ENCODE measurements around the gene SLC9B2.

Gene SLC9B2

GRCh38 chr4:103076747-103077347 is at the start of gene SLC9B2:
Gene SLC9B2 (minus strand): TSS chr4:103076761. CDS start chr4:103067550, 9,211 bp downstream.
- peak; percentile 18 for DNase-seq

- DNase-seq, result no peak
Measured at GRCh38 chr4:103126126-103126525, 49.6 kb upstream of the SLC9B2 start.

GRCh38 chr4:103123114-103123513 is 46.6 kb upstream of the SLC9B2 start:
- no peak for DNase-seq

- DNase-seq, result no peak
Measured at GRCh38 chr4:103118166-103118565, 41.6 kb upstream of the SLC9B2 start.

- DNase-seq, result no peak
Measured at GRCh38 chr4:103111598-103111997, 35.0 kb upstream of the SLC9B2 start.

- no peak for DNase-seq
Measured at GRCh38 chr4:103108542-103108941, 32.0 kb upstream of the SLC9B2 start.

GRCh38 chr4:103105558-103106356 is 29.2 kb upstream of the SLC9B2 start:
- no peak for DNase-seq

GRCh38 chr4:103104886-103105285 is 28.3 kb upstream of the SLC9B2 start:
- DNase-seq, result no peak

GRCh38 chr4:103100691-103101090 is 24.1 kb upstream of the SLC9B2 start:
- DNase-seq, result no peak

- DNase-seq, result peak; percentile 89
Measured at GRCh38 chr4:103099691-103100392, 23.3 kb upstream of the SLC9B2 start, which contains the start of gene BDH2. Gene BDH2 (minus strand): TSS chr4:103099834. CDS start chr4:103096254, 3,580 bp downstream.

GRCh38 chr4:103098756-103099440 is 22.3 kb upstream of the SLC9B2 start:
- no peak for DNase-seq

GRCh38 chr4:103098341-103098740 is 21.8 kb upstream of the SLC9B2 start:
- DNase-seq, result no peak

- no peak for DNase-seq
Measured at GRCh38 chr4:103097112-103097511, 20.6 kb upstream of the SLC9B2 start.

- DNase-seq, result no peak
Measured at GRCh38 chr4:103095080-103095479, 18.5 kb upstream of the SLC9B2 start.

- no peak for DNase-seq
Measured at GRCh38 chr4:103092245-103092644, 15.7 kb upstream of the SLC9B2 start.

GRCh38 chr4:103091601-103092223 is 15.2 kb upstream of the SLC9B2 start:
- peak; percentile 63 for DNase-seq

- no peak for DNase-seq
Measured at GRCh38 chr4:103089481-103089880, 12.9 kb upstream of the SLC9B2 start.

GRCh38 chr4:103086551-103086950 is 10.0 kb upstream of the SLC9B2 start:
- DNase-seq, result no peak

- no peak for DNase-seq
Measured at GRCh38 chr4:103085555-103086196, 9.1 kb upstream of the SLC9B2 start.

GRCh38 chr4:103079621-103080020 is 3.1 kb upstream of the SLC9B2 start:
- DNase-seq, result no peak

- DNase-seq, result peak; percentile 71
Measured at GRCh38 chr4:103075894-103076746, 441 bp downstream of the SLC9B2 start.
